PFSK-1 (cell line): ENCODE results near the gene RPAP2.

ENCODE experiments used
- FOXP2 ChIP-seq: optimal IDR thresholded peaks from 2 replicates; pipeline ENCODE3; 2011; ENCODE audit warnings: borderline replicate concordance, control low read depth, inconsistent platforms; ENCODE audit not compliant: insufficient read depth; ENCODE audit errors: extremely low read length, extremely low read depth
- POLR2AphosphoS5 ChIP-seq: IDR thresholded peaks from 2 replicates; pipeline ENCODE4 v1.6.1; 2012; ENCODE audit warnings: low read depth, mild to moderate bottlenecking, control low read depth, low read length, moderate library complexity
- REST ChIP-seq, 2 experiments: IDR thresholded peaks; 2 replicates each; pipeline versions ENCODE4 v1.6.1 to v1.8.0; 2011 to 2012; ENCODE audit warnings: low read depth in 2 of 2, low read length in 2 of 2, control low read depth in 1 of 2, inconsistent platforms in 1 of 2, mild to moderate bottlenecking in 1 of 2, moderate library complexity in 1 of 2; ENCODE audit not compliant: insufficient read depth in 1 of 2
- SIN3A ChIP-seq: IDR thresholded peaks from 2 replicates; pipeline ENCODE4 v1.6.1; 2012; ENCODE audit warnings: mild to moderate bottlenecking, low read length, moderate library complexity, borderline replicate concordance; ENCODE audit not compliant: insufficient read depth
- TAF1 ChIP-seq: IDR thresholded peaks from 2 replicates; pipeline ENCODE4 v1.6.1; 2012; ENCODE audit warnings: low read length, control low read depth, borderline replicate concordance; ENCODE audit not compliant: insufficient read depth

Gene RPAP2

GRCh38 chr1:92274939-92275338 is 23.9 kb upstream of the RPAP2 start:
- TF ChIP-seq TAF1: no peak
- TF ChIP-seq SIN3A: no peak
- no peak for TF ChIP-seq POLR2AphosphoS5
- TF ChIP-seq FOXP2: no peak
- TF ChIP-seq REST (IDR thresholded peaks at IDR 0.05; ENCODE audit: insufficient read depth in 1 of 2, low read depth in 2 of 2, low read length in 2 of 2): no peak

GRCh38 chr1:92276082-92276481 is 22.8 kb upstream of the RPAP2 start:
- TF ChIP-seq FOXP2 (no peak), REST (IDR thresholded peaks at IDR 0.05; ENCODE audit: insufficient read depth in 1 of 2, low read depth in 2 of 2, low read length in 2 of 2) (no peak), SIN3A (no peak), TAF1 (no peak), POLR2AphosphoS5 (no peak)

- TF ChIP-seq SIN3A (no peak), POLR2AphosphoS5 (no peak), FOXP2 (no peak), TAF1 (no peak), REST (IDR thresholded peaks at IDR 0.05; ENCODE audit: insufficient read depth in 1 of 2, low read depth in 2 of 2, low read length in 2 of 2) (no peak)
Observed at GRCh38 chr1:92277105-92277723, 21.6 kb upstream of the RPAP2 start.

- TF ChIP-seq FOXP2: no peak
- TF ChIP-seq REST (IDR thresholded peaks at IDR 0.05; ENCODE audit: insufficient read depth in 1 of 2, low read depth in 2 of 2, low read length in 2 of 2): no peak
- no peak for TF ChIP-seq TAF1
- no peak for TF ChIP-seq SIN3A
Observed at GRCh38 chr1:92291372-92291999, 7.4 kb upstream of the RPAP2 start.

- TF ChIP-seq SIN3A: no peak
- TF ChIP-seq TAF1: no peak
- TF ChIP-seq REST (IDR thresholded peaks at IDR 0.05; ENCODE audit: insufficient read depth in 1 of 2, low read depth in 2 of 2, low read length in 2 of 2): no peak
- TF ChIP-seq FOXP2: no peak
Observed at GRCh38 chr1:92298213-92298572, 666 bp upstream of the RPAP2 start.
